Measurements from ENCODE around the gene RPL28.

The RPL28 gene

DNA sequence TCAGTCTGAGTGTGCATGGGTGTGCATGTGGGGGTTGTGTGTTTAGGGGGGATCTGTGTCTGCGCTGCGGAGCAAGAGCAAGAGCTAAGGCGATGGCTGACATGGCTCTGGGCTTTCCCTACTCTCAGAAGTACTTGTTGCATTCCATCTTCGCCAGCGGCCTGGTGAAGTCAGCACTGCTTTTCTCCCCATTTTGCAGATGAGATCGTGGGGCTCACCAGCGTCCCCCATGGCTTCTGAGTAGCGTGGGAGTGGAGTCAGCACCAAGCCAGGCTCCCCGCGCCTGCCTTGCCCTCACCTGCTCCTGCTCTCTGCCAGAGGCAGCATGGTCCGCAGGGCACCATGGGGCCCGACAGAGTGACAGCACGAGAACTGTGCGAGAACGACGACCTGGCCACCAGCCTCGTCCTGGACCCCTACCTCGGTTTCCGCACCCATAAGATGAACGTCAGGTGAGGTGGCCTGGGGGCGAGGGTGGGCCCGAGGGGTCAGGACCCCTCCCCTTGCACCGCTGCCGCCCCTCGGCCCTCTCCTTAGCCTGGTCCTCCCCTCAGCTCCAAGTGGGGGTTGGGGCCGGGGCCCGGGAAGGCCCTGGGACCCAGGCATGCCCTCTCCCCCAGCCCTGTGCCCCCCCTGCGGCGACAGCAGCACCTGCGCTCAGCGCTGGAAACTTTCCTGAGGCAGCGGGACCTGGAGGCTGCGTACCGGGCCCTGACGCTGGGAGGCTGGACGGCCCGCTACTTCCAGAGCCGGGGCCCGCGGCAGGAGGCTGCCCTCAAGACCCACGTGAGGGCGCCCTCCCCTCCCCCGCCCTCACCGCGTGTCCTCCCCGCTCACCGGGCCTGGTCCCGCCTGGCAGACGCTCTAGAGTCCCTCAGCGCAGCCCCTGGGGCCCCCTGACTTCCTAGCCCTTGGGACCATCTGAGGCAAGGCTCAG is 43.9 kb upstream of the RPL28 start:
- DNase-seq (ENCODE audit: insufficient read length, low spot score) (no peak), FAIRE-seq (no peak)
- TF ChIP-seq, protein P1, sequence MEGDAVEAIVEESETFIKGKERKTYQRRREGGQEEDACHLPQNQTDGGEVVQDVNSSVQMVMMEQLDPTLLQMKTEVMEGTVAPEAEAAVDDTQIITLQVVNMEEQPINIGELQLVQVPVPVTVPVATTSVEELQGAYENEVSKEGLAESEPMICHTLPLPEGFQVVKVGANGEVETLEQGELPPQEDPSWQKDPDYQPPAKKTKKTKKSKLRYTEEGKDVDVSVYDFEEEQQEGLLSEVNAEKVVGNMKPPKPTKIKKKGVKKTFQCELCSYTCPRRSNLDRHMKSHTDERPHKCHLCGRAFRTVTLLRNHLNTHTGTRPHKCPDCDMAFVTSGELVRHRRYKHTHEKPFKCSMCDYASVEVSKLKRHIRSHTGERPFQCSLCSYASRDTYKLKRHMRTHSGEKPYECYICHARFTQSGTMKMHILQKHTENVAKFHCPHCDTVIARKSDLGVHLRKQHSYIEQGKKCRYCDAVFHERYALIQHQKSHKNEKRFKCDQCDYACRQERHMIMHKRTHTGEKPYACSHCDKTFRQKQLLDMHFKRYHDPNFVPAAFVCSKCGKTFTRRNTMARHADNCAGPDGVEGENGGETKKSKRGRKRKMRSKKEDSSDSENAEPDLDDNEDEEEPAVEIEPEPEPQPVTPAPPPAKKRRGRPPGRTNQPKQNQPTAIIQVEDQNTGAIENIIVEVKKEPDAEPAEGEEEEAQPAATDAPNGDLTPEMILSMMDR (IDR thresholded peaks at IDR 0.05; ENCODE audit: insufficient read depth, missing control alignments), result no peak

GRCh38 chr19:55344444-55344843 is 41.3 kb upstream of the RPL28 start:
- DNase-seq (ENCODE audit: insufficient read length, low spot score), result no peak
- FAIRE-seq, result no peak
- TF ChIP-seq, protein P1 (IDR thresholded peaks at IDR 0.05; ENCODE audit: insufficient read depth, missing control alignments), result no peak

DNA sequence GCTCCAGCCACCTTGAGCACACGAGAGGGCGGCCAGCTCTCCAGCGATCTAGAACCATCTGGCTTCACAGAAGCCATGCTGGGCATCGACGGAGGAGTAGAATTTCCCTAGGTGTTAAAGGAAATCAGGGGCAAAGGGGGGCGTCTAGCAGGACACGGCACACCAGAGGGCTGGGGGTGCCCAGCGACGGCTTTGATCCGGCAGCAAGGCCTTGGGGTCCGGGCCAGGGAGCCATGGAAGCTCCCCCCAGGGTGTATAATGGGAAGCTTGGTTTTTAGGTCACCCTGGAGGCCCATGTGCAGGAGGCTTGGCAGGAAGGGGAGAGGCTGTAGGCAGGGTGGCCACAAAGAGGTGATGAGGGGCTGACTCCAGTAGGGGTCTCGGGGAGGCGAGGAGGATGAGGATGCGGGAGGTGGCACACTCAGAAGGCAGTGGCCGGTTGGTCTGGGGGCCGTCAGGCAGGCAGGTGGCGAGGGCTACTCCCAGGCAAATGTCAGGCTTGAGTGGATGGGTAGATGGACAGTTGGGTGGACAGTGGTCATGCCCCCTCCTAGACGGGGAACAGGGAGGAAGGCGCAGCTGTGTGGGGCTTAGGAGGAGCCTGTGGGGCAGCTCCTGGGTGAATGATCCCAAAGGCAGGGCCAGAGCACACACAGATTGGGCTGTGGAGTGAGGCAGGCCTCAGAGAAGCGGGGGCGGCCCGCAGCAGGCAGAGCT is 40.5 kb upstream of the RPL28 start:
- FAIRE-seq (no peak), DNase-seq (ENCODE audit: insufficient read length, low spot score) (no peak)
- TF ChIP-seq, protein P1 (IDR thresholded peaks at IDR 0.05; ENCODE audit: insufficient read depth, missing control alignments), result no peak

- TF ChIP-seq, protein P1 (IDR thresholded peaks at IDR 0.05; ENCODE audit: insufficient read depth, missing control alignments), result no peak
- FAIRE-seq (no peak), DNase-seq (ENCODE audit: insufficient read length, low spot score) (no peak)
These were observed 39.7 kb upstream of the RPL28 start for GRCh38 chr19:55345818-55346724.

DNA sequence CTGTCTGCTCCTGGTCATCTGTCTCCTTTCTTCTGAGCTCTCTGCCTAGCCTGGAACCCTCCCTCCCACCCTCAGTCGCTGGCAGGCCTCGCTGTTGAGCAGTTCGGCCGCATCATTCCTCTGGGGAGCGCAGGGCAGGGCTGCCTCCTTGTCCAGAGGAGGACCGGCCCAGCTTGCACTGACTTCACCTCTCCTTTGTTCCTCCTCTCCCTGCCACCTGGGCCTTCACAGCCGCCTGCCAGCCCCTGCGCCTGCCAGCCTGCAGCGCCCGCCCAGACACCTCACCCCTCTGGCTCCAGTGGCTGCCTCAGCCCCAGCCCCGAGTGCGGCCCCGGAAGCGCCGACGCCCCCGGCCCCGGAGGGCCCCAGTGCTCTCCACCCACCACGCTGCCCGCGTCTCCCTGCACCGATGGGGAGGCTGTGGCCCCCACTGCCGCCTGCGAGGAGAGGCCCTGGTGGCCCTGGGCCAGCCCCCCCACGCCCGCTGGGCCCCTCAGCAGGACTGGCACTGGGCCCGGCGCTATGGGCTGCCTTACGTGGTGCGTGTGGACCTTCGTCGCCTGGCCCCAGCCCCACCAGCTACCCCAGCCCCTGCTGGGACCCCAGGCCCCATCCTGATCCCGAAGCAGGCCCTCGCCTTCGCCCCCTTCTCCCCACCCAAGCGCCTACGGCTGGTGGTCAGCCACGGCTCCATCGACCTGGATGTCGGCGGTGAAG is 38.8 kb upstream of the RPL28 start:
- FAIRE-seq (no peak), DNase-seq (ENCODE audit: insufficient read length, low spot score) (no peak)
- TF ChIP-seq, protein P1 (IDR thresholded peaks at IDR 0.05; ENCODE audit: insufficient read depth, missing control alignments), result no peak

- DNase-seq (ENCODE audit: insufficient read length, low spot score) (no peak), FAIRE-seq (no peak)
- TF ChIP-seq, protein P1 (IDR thresholded peaks at IDR 0.05; ENCODE audit: insufficient read depth, missing control alignments), result no peak
These were observed 38.2 kb upstream of the RPL28 start for GRCh38 chr19:55347442-55348009.
